HT-29 (cell line): Measurements from ENCODE around the gene SLC66A2. TPM values are rescaled to one million over a fixed set of nuclear protein-coding genes. Genes with fewer than 3 reads are reported as not detected.

Source experiments
- DNase-seq: peaks from one replicate; pipeline ENCODE4 v3.0.0-alpha.2; 2015; ENCODE audit warnings: low spot score
- total RNA-seq: library from RNA; depleted of rRNA; stranded (reverse); fragments of >200 nt; shearing (Covaris generic); gene quantifications from 2 replicates; pipeline ENCODE4 v1.2.3, GENCODE V29; 2014

SLC66A2 gene
- total RNA-seq, 1 experiment from 2014 or later: 37.4 TPM

DNA sequence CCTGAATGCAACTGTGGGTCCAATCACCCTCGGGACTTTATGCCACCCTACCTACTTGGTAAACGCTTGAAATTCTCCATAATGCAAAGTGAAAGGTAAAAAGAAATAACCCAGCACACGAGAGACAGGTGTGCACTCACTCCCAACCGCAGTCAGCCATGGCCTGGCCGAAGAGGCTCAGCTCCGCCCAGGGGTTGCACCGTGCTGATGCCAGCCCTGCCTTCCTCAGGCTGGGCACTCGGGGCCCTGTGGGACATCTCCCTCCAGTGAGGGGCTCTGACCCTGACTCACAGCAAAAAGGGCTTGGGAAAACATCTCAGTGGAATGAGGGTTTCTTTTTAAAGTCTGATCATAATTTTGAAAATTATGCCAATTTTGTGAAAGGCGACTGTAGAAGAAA lies 13.3 kb downstream of the SLC66A2 start:
- no peak for DNase-seq

DNA sequence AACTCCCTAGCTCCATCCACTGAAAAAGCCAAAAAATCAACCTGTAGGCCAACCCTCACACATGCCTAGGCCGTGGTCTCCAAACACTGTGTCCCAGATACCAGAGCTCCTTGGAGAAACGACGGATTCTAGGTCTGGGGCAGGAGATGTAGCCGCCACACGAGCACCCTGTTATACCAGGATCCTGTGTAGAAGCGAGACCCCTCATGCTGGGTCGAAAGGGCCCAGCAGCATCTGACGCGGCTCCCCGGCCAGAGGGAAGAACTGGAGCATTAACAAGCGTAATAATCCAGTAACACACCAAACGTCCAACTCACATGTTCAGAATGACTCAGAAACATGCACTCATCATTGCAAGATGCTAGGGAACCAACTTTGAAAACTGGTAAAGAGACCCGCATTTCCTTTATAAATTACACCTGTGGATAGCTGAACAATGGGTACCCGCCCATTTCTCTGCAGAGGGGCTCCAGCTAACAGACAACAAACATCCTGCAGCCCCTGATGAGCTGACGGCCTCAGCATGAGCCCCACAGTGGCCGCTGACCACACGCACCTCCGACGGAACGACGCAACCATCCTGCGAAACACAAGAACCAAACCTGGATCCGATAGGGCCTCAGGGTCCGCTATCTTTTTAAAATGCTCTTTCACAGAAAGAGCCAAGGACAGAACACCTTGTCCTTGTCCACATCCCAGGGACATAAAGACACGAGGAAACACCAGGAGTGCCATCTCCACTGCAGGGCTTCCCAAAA lies 14.2 kb downstream of the SLC66A2 start:
- no peak for DNase-seq

DNA sequence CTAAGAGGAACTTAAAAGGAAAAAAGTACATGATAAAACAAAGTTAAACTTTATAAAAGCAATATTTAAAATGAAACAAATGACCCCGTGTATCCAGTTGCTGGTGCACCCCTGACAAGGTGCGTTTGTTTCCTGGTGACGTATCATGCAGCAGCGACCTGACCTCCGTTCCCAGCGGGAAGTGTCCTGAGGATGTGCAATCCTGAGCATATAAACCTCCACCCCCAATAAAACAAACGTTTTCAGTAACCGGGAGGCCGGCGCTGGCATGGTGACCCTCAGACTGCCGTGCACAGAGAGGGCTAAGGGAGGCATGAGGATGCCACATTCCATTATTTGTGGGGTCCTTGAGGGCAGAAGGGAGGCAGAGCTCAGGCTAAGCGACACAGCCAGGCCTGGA lies 14.8 kb downstream of the SLC66A2 start:
- DNase-seq: no peak

DNA sequence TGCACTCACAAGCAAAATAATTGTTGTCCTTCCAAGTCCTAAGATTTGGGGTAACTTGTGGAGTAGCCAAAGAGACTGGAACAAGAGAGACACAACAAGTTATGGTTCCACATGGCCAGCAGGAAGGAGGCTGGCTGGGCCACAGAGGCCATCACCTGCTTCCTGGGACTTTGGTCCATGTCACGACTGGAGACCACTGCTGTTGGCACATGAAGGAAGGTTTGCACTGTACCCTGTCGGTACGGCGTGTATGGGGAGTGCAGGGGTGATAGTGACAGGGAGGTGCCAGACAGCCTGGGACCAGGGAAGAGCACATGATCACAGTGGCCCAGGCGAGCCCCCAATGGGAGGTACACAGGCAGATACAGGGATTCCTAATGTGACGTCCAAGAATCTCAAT lies 15.5 kb downstream of the SLC66A2 start:
- no peak for DNase-seq

- DNase-seq: no peak
These were observed 16.0 kb downstream of the SLC66A2 start for GRCh38 chr18:79935499-79935898.

GRCh38 chr18:79935098-79935480 lies 16.4 kb downstream of the SLC66A2 start:
- DNase-seq: no peak

- DNase-seq: no peak
These were observed 16.9 kb downstream of the SLC66A2 start for GRCh38 chr18:79934311-79935097.

DNA sequence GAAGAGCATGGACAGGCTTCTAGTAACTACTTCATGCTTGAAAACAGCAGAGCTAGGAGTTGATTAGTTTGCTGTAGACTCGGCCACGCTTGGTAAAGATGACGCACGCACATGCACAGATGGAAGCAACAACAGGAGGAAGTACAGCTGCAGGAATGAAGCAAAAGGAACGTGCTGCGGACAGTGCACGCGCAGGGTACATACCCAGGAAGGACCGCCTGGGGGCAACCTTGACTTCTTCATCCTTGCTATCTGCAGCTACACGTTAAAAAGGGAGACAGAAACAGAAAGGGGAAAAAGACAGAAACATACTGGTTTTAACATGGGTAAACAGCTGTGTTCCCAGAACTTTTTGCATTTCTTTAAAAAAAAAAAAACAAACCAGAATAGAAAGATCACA lies 17.7 kb downstream of the SLC66A2 start:
- no peak for DNase-seq

- no peak for DNase-seq
These were observed 18.5 kb downstream of the SLC66A2 start for GRCh38 chr18:79932907-79933306.

DNA sequence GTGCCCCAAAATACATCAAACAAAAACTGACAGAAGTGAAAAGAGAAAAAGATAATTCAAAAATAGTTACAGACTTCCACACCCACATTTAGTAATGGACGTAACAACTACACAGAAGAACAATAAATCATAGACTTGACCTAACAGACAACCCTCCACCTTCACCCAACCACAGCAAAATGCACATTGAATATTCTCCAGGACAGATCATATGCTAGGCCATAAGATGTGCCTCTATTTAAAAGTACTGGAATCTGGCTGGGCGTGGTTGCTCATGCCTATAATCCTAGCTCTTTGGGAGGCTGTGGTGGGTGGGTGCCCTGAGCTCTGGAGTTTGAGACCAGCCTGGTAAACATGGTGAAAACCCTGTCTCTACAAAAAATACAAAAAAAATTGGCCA lies 20.0 kb downstream of the SLC66A2 start:
- no peak for DNase-seq

DNA sequence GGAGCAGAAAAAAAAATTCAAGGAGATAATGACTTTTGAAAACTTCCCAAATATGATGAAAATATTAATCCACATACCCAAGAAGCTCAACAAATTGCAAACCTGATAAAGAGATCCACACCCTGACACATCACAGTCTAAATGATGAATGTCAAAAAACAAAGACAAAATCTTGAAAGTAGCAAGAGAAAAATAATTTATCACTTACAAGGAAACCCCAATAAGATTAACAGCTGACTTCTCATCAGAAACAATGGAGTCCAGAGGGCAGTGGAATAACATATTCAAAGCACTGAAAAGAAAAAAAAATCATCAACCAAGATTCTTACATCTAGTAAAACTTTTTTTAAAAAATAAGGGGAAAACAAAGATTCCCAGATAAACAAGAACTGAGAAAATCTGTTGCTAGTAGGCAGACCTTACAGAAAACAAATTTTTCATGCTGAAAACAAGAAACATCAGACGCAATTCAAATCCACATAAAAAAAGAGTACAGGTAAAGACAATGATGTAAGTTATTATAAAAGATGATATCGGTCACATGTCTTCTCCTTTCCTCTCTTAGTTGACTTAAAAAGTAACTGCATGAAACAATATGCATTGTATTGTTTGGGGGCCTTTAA lies 21.3 kb downstream of the SLC66A2 start:
- DNase-seq: no peak

DNA sequence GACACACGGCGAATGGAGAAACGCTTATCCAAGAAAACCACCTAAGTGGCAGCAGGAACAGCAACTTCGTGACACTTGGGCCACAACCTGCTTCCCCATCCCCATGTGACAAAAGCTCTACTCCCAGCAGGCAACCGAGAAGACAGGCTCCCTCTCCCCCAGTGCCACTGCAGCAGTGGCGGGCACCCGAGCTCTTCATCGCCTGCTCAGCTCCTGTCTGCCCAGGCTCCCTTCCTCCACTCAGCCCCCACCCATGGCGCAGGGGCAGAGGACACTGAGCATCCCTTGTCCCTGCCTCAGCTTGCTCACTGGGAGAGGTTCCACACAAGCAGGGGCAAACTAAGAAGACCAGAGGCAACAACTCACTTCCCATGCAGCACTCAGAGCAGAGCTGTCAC lies 22.9 kb downstream of the SLC66A2 start:
- no peak for DNase-seq

DNA sequence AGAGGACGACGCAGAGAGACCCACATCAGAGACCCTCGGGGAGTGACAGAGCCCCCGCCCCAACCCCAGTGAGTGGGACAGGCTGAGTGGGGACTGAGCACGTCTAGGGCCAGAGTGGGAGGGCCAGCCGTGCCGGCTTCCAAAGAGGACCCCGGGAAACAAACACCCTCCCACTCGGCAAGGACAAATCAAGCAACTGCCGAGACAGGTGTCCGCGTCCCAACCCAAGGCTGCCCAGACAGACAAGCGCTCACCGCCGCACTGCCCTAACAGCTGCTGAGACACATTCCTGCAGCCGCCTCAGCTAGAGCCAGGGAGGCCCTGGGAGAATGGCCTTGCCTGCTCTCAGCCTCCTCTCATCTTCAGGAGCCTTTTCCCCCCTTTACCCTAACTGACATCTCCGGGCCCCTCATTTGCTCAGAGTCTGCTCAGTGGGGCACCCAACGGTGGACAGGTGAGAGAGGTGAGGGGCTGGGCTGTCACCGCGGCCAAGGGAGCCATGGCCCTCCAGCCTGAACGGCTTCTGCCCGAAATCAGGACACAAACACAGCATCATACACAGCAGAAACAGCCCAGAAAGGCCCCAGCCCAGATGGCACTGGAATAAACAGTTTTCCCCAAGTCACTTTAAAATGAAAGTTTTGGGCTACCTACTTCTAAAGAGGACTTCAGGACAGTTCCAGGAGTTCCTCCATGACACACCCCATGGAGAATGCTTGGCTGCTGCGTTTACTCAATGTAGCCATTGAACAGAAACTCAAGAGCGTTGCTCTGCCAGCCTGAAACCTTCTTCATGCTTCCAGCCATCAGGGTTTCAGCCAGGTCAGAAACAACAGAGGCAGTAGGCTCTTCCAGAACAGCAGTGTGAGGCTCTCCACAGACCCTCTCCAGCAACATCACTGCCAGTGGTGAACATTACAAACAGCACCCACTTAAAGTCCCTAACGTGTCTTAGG lies 23.6 kb downstream of the SLC66A2 start:
- DNase-seq: no peak

GRCh38 chr18:79926715-79927606 lies 24.5 kb downstream of the SLC66A2 start:
- no peak for DNase-seq

DNA sequence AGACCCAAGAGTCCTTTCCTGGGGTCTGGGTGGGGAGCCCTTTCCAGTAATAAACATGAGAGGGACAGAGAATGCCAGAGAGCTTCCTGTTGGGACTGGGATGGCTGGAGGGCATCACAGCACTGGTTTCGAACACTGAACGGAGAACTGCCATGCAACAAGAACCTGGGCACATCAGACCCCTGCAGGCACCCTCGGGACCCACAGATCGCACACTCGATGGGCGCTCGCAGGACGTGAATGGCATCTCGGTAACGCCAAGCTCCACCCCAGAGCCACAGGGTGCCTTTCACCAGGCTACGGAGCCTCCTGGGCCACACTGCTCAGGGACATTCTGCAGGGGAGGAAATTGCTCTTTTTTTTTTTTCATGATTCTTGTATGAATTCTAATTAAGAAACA lies 25.1 kb downstream of the SLC66A2 start:
- DNase-seq: no peak

GRCh38 chr18:79924814-79925731 lies 26.4 kb downstream of the SLC66A2 start:
- DNase-seq: no peak

DNA sequence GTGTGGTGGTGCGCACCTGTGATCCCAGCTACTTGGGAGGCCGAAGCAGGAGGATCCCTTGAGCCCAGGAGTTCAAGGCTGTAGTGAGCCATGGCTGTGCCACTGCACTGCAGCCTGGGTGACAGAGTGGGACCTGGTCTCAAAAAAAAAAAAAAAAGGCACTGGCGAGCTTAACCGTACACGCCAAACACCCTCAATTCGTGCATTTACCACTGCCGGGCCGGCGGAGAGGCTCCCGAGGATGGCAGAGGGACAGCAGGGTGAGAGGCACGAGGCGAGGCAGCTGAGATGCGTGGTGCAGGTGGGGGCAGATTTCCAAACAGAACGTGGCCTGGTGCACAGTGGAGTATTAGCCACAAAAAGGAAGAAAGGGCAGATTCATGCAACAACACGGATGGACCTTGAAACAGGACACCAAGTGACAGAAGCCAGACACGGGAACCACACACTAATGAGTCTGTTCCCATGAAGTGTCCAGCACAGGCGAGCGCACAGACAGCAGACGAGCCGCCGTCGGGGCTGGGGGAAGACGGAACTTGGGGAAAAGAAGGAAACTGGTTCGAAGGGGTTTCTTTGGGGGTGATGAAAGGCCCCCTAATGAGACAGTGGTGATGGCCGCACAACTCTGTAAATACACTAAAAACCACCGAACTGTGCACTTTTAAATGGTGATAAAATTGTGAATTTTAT lies 27.4 kb downstream of the SLC66A2 start:
- DNase-seq: no peak

GRCh38 chr18:79922971-79923411 lies 28.5 kb downstream of the SLC66A2 start:
- no peak for DNase-seq
